PC-3 (cell line): ENCODE data around the gene NOTCH1. TPM values are rescaled to one million over a fixed set of nuclear protein-coding genes. Genes with fewer than 3 reads are reported as not detected.

ENCODE experiments used
- ATAC-seq: fragments of 200-7000 bp; cut with Tn5 transposase; 2 replicates; pipeline ENCODE4 v1.9.1; 2020; ENCODE audit warnings: mild to moderate bottlenecking, moderate library complexity
- BruUV-seq: library from RNA; stranded (reverse); fragments of 400-500 nt; replicated peaks from 2 replicates; lab custom pipeline; 2021; lab: Mats Ljungman, UMichigan
- CTCF ChIA-PET: fragments of 300-600 bp; sonication (Branson Sonifier 250); formaldehyde crosslinking; loops from one replicate; lab custom pipeline; 2022; ENCODE audit warnings: antibody characterized with exemption; lab: Charles Lee
- POLR2A ChIA-PET: fragments of 300-600 bp; sonication (Branson Sonifier 250); formaldehyde crosslinking; loops from one replicate; lab custom pipeline; 2022; ENCODE audit warnings: antibody characterized with exemption; ENCODE audit not compliant: unreplicated experiment; lab: Charles Lee
- DNase-seq: peaks from one replicate; pipeline ENCODE4 v3.0.0-alpha.2; 2015
- H2AFZ ChIP-seq: fragments of 300-600 bp; sonication (generic); 2 replicates; pipeline ENCODE4 v1.6.0; 2016; ENCODE audit warnings: antibody characterized with exemption, low read length
- H3F3A ChIP-seq: fragments of 300-600 bp; sonication (generic); one replicate; pipeline ENCODE4 v1.6.0; 2017; ENCODE audit warnings: antibody characterized with exemption, low read length, control low read depth, mild to moderate bottlenecking; ENCODE audit not compliant: unreplicated experiment
- H3K27ac ChIP-seq: fragments of 300-600 bp; sonication (generic); 2 replicates; pipeline ENCODE4 v1.5.1; 2016; ENCODE audit warnings: mild to moderate bottlenecking, low read length
- H3K27me3 ChIP-seq: fragments of 300-600 bp; sonication (generic); 2 replicates; pipeline ENCODE4 v1.6.1; 2016; ENCODE audit warnings: low read length, mixed read lengths
- H3K36me3 ChIP-seq: fragments of 300-600 bp; sonication (generic); 2 replicates; pipeline ENCODE4 v1.6.1; 2016; ENCODE audit warnings: low read depth, mixed run types, low read length, mixed read lengths
- H3K4me1 ChIP-seq: fragments of 300-600 bp; sonication (generic); 2 replicates; pipeline ENCODE4 v1.5.1; 2016; ENCODE audit warnings: low read length; ENCODE audit not compliant: insufficient read depth
- H3K4me2 ChIP-seq: fragments of 300-600 bp; sonication (generic); 2 replicates; pipeline ENCODE4 v1.6.0; 2016; ENCODE audit warnings: low read length
- H3K4me3 ChIP-seq: fragments of 300-600 bp; sonication (generic); 2 replicates; pipeline ENCODE4 v1.5.1; 2016; ENCODE audit warnings: mild to moderate bottlenecking, low read length, mixed read lengths
- H3K79me2 ChIP-seq: fragments of 300-600 bp; sonication (generic); 2 replicates; pipeline ENCODE4 v1.6.1; 2017; ENCODE audit warnings: low read length, mixed read lengths
- H3K9ac ChIP-seq: fragments of 300-600 bp; sonication (generic); 2 replicates; pipeline ENCODE4 v1.6.0; 2016; ENCODE audit warnings: mild to moderate bottlenecking, low read length
- H3K9me2 ChIP-seq: fragments of 300-600 bp; sonication (generic); replicated peaks from 2 replicates; pipeline ENCODE4 v1.6.1; 2016; ENCODE audit warnings: mixed run types, low read length, mixed read lengths
- H3K9me3 ChIP-seq: fragments of 300-600 bp; sonication (generic); 2 replicates; pipeline ENCODE4 v1.6.1; 2016; ENCODE audit warnings: low read length, mixed read lengths
- H4K20me1 ChIP-seq: fragments of 300-600 bp; sonication (generic); 2 replicates; pipeline ENCODE4 v1.6.1; 2016; ENCODE audit warnings: low read length, mixed read lengths
- EZH2 ChIP-seq: fragments of 300-600 bp; sonication (generic); IDR thresholded peaks from one replicate; pipeline ENCODE4 v1.6.1; 2017; ENCODE audit warnings: antibody characterized with exemption, mild to moderate bottlenecking, low read length; ENCODE audit not compliant: unreplicated experiment
- EZH2phosphoT487 ChIP-seq: fragments of 300-600 bp; sonication (generic); IDR thresholded peaks from 2 replicates; pipeline ENCODE4 v1.6.1; 2018; ENCODE audit warnings: mild to moderate bottlenecking, antibody characterized with exemption, low read length, borderline replicate concordance
- intact Hi-C: fragments of 100-400 bp; cut with micrococcal nuclease; formaldehyde crosslinking; loops from 2 replicates; pipeline ENCODE4 v1.9.0; 2023
- total RNA-seq: library from RNA; depleted of rRNA; stranded (reverse); fragments of >200 nt; gene quantifications from 2 replicates; pipeline ENCODE4 v1.2.3, GENCODE V29; 2014
- TF ChIP-seq, protein P1 (sequence below): fragments of 300-600 bp; sonication (generic); conservative IDR thresholded peaks from 2 replicates; pipeline ENCODE4 v1.5.1; 2017; ENCODE audit warnings: antibody characterized with exemption, low read depth, mild to moderate bottlenecking, low read length

Gene NOTCH1
- total RNA-seq, 1 experiment from 2014 or later: 14.3 TPM

DNA sequence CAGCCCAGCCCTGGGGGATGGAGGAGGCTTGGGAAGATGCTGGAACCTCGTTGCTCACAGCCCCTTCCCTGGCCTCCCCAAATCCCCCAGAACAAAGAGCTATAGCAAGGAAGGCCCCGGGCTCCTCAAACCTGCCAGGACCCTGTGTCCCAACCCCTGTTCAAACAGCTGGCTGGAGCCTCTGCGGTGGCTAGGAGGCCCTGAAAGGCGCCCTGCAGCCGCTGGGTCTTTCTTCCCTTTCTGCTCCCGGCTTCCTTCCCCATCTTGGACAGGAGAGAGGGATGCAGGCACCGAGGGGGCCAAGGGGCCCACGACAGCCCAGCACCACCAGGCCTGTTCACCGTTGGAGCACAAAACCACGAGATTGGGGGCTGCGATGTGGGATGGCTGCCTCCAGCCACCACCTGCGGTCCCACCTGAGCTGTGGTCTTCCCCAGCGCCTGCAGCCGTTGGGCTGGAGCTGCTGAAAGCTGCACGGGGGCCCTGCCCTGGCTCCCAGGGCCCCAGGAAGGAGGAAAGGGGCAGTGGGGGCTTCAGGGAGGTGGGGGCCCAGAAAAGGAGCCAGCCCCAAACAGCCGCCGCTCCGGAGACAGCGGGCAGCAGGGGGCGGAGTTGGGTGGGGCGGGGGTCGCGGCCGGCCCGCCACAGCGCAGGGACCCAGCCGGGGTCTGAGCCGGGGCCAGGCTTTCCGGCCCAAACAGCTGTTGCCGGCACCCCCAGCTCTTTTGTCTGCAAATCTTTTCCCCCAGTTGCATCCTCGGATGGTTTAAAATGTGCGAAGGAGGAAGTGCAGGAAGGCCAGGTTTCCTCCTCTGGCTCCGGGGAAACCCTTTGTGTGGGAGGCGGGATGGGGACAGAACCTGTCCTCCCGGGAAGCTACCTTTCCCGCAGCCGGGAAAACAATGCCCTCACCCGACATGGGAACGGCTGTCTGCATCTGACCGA, 16.1 kb downstream of the NOTCH1 start:
- no peaks in the 10 kb centered on the region for H3K36me3 ChIP-seq
- no TSS peak for BruUV-seq
- H4K20me1 ChIP-seq: no peaks in the 10 kb centered on the region
- no peak overlapping the region for H3K9ac ChIP-seq
- TF ChIP-seq EZH2: no peak
- H3K9me3 ChIP-seq: no peaks in the 10 kb centered on the region
- intact Hi-C loops: no loop called here
- no peak overlapping the region for H3K4me2 ChIP-seq
- H3K4me3 ChIP-seq: no peak overlapping the region
- H3K79me2 ChIP-seq: no peaks in the 10 kb centered on the region
- no peak overlapping the region for H2AFZ ChIP-seq
- DNase-seq (no peak), ATAC-seq (no peak)
- CTCF ChIA-PET: interaction anchor here (0.6 kb wide), 1 partner anchor 42 kb away, joined by 6 read pairs; no protein-coding TSS in a partner anchor
- POLR2A ChIA-PET: no interaction called here
- H3K27me3 ChIP-seq: no peaks in the 10 kb centered on the region
- H3K4me1 ChIP-seq: no peaks in the 10 kb centered on the region
- H3F3A ChIP-seq: no peaks in the 10 kb centered on the region
- H3K9me2 ChIP-seq: no peaks in the 10 kb centered on the region
- no peak overlapping the region for H3K27ac ChIP-seq

DNA sequence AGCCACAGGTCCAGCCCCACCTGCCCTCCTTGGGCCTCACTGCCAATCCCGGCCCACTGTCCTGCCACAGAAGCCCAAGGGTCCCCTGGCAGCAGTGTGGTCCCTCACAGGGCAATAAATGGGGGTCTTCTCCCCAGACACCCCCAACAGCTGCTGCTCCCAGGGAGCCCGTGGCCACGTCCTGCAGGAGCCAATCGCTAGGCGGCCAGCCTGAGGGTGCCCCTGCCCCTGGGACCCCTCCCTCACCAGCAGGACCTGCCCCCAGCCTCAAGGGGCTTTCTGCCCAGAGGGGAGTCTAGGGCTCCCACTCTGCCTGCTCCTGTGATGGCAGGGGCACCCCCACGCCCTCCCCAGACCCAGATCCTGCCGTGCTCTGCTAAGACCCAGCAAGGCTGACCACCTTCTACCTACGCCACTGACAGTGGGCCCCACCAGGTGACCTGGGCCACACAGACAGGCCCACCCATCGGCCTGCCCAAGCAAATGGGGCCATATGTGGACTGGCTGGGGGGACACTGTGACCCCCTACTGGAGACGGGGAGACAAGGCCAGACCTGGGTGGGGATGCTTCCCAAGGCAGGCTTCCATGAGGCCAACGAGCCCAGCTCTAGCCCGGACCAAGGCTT, 17.0 kb downstream of the NOTCH1 start:
- BruUV-seq: no TSS peak
- H4K20me1 ChIP-seq: no peaks in the 10 kb centered on the region

More for the DNA sequence above, 17.0 kb downstream of the NOTCH1 start:
- Histone ChIP-seq H3K4me2 (no peak overlapping the region), H3K4me1 (no peaks in the 10 kb centered on the region), H3F3A (no peaks in the 10 kb centered on the region), H3K27ac (no peak overlapping the region), H3K27me3 (no peaks in the 10 kb centered on the region), H3K79me2 (no peaks in the 10 kb centered on the region), H3K36me3 (no peaks in the 10 kb centered on the region), H3K4me3 (no peak overlapping the region), H2AFZ (no peak overlapping the region), H3K9me2 (no peaks in the 10 kb centered on the region), H3K9ac (no peak overlapping the region), H3K9me3 (no peaks in the 10 kb centered on the region)
- TF ChIP-seq EZH2 (no peak), EZH2phosphoT487 (no peak)
- TF ChIP-seq, protein P1, sequence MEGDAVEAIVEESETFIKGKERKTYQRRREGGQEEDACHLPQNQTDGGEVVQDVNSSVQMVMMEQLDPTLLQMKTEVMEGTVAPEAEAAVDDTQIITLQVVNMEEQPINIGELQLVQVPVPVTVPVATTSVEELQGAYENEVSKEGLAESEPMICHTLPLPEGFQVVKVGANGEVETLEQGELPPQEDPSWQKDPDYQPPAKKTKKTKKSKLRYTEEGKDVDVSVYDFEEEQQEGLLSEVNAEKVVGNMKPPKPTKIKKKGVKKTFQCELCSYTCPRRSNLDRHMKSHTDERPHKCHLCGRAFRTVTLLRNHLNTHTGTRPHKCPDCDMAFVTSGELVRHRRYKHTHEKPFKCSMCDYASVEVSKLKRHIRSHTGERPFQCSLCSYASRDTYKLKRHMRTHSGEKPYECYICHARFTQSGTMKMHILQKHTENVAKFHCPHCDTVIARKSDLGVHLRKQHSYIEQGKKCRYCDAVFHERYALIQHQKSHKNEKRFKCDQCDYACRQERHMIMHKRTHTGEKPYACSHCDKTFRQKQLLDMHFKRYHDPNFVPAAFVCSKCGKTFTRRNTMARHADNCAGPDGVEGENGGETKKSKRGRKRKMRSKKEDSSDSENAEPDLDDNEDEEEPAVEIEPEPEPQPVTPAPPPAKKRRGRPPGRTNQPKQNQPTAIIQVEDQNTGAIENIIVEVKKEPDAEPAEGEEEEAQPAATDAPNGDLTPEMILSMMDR: no peak
- no peak for DNase-seq
- ChIA-PET POLR2A (no interaction called here), CTCF (interaction anchor here (0.6 kb wide), 1 partner anchor 41 kb away, joined by 6 read pairs; no protein-coding TSS in a partner anchor)
- ATAC-seq: no peak
- intact Hi-C loops: no loop called here
